Trophoblast cell (in vitro differentiated cells and primary cell): ENCODE data around the gene ARHGEF10L.

Experiments
- DNase-seq, 2 donors: peaks; one replicate each; pipeline ENCODE4 v3.0.0-alpha.2; 2016
- H2AFZ ChIP-seq: 2 replicates; pipeline ENCODE4 v1.6.1; 2013; ENCODE audit warnings: low read length, moderate library complexity, mild to moderate bottlenecking; ENCODE audit not compliant: insufficient read depth, poor library complexity
- H2AK5ac ChIP-seq: 2 replicates; pipeline ENCODE4 v1.6.1; 2013; ENCODE audit warnings: mild to moderate bottlenecking, low read length
- H2BK120ac ChIP-seq: 2 replicates; pipeline ENCODE4 v1.6.1; 2013; ENCODE audit warnings: low read length, mild to moderate bottlenecking, moderate library complexity; ENCODE audit not compliant: insufficient read depth, poor library complexity
- H2BK12ac ChIP-seq: 2 replicates; pipeline ENCODE4 v1.6.1; 2013; ENCODE audit warnings: mild to moderate bottlenecking, low read length, moderate library complexity
- H2BK5ac ChIP-seq: 2 replicates; pipeline ENCODE4 v1.6.1; 2013; ENCODE audit warnings: low read length, low read depth, moderate library complexity, mild to moderate bottlenecking; ENCODE audit not compliant: poor library complexity
- H3K14ac ChIP-seq: 2 replicates; pipeline ENCODE4 v1.6.1; 2013; ENCODE audit warnings: mild to moderate bottlenecking, low read length
- H3K18ac ChIP-seq: 2 replicates; pipeline ENCODE4 v1.6.1; 2013; ENCODE audit warnings: mild to moderate bottlenecking, low read length
- H3K23ac ChIP-seq: 2 replicates; pipeline ENCODE4 v1.6.1; 2013; ENCODE audit warnings: low read length
- H3K27ac ChIP-seq: 2 replicates; pipeline ENCODE4 v1.5.1; 2013; ENCODE audit warnings: low read depth, mild to moderate bottlenecking, inconsistent platforms, low read length, moderate library complexity
- H3K27me3 ChIP-seq: 2 replicates; pipeline ENCODE4 v1.6.1; 2013; ENCODE audit warnings: inconsistent platforms, mild to moderate bottlenecking, low read length, moderate library complexity; ENCODE audit not compliant: insufficient read depth
- H3K36me3 ChIP-seq, 2 experiments: 1 replicate in 1 of 2; 2 replicates in 1 of 2; pipeline ENCODE4 v1.6.1; 2013; ENCODE audit warnings: low read length in 2 of 2, mild to moderate bottlenecking in 2 of 2, moderate library complexity in 1 of 2; ENCODE audit not compliant: insufficient read depth in 2 of 2, control insufficient read depth in 1 of 2
- H3K4ac ChIP-seq: 2 replicates; pipeline ENCODE4 v1.6.1; 2013; ENCODE audit warnings: low read depth, mild to moderate bottlenecking, low read length, moderate library complexity
- H3K4me1 ChIP-seq, 2 experiments: 1 replicate in 1 of 2; 2 replicates in 1 of 2; pipeline ENCODE4 v1.6.1; 2013; ENCODE audit warnings: low read length in 2 of 2, mild to moderate bottlenecking in 2 of 2, moderate library complexity in 1 of 2; ENCODE audit not compliant: insufficient read depth in 2 of 2, control insufficient read depth in 1 of 2
- H3K4me2 ChIP-seq: 2 replicates; pipeline ENCODE4 v1.6.1; 2013; ENCODE audit warnings: inconsistent platforms, mild to moderate bottlenecking, low read length, moderate library complexity
- H3K4me3 ChIP-seq: 2 replicates; pipeline ENCODE4 v1.5.1; 2013; ENCODE audit warnings: mild to moderate bottlenecking, low read depth, low read length, inconsistent platforms
- H3K79me1 ChIP-seq: one replicate; pipeline ENCODE4 v1.6.1; 2013; ENCODE audit warnings: low read length
- H3K79me2 ChIP-seq: 2 replicates; pipeline ENCODE4 v1.6.1; 2013; ENCODE audit warnings: low read length, mild to moderate bottlenecking; ENCODE audit not compliant: control insufficient read depth, insufficient read depth, poor library complexity
- H3K9ac ChIP-seq: 2 replicates; pipeline ENCODE4 v1.6.1; 2013; ENCODE audit warnings: mild to moderate bottlenecking, low read length
- H3K9me3 ChIP-seq: 2 replicates; pipeline ENCODE4 v1.6.1; 2013; ENCODE audit warnings: low read depth, mild to moderate bottlenecking, control low read depth, inconsistent platforms, low read length; ENCODE audit not compliant: insufficient read depth
- H4K12ac ChIP-seq: 2 replicates; pipeline ENCODE4 v1.6.1; 2013; ENCODE audit warnings: low read depth, mild to moderate bottlenecking, low read length, moderate library complexity
- H4K8ac ChIP-seq: 2 replicates; pipeline ENCODE4 v1.6.1; 2013; ENCODE audit warnings: low read depth, mild to moderate bottlenecking, low read length, moderate library complexity
- H4K91ac ChIP-seq: one replicate; pipeline ENCODE4 v1.6.1; 2013; ENCODE audit warnings: low read depth, mild to moderate bottlenecking, low read length, moderate library complexity
- WGBS: extraction: QIAGEN DNeasy Blood & Tissue Kit; methylation state at CpG from one replicate; pipeline ENCODE4 v1.1.7; 2013; ENCODE audit warnings: missing lambda C conversion rate; ENCODE audit not compliant: insufficient read length, insufficient coverage; ENCODE audit errors: extremely low coverage; 5-methylcytosine and 5-hydroxymethylcytosine counted together

The ARHGEF10L gene

GRCh38 chr1:17729248-17729647 is 189.8 kb downstream of the ARHGEF10L start:
- Histone ChIP-seq H3K27me3 (no peaks in the 10 kb centered on the region), H3K4me1 (peaks cover 0 to 2% of the 10 kb centered on the region in 2 experiments), H2BK5ac (no peak overlapping the region), H3K79me1 (no peaks in the 10 kb centered on the region), H3K36me3 (no peaks in the 10 kb centered on the region), H3K9me3 (peaks cover 4% of the 10 kb centered on the region), H2AK5ac (no peak overlapping the region), H3K14ac (no peak overlapping the region), H3K9ac (no peak overlapping the region), H4K91ac (no peak overlapping the region), H4K8ac (no peak overlapping the region), H3K23ac (no peak overlapping the region), H2AFZ (no peak overlapping the region), H3K18ac (no peak overlapping the region), H3K79me2 (no peaks in the 10 kb centered on the region), H3K4me2 (no peak overlapping the region), H2BK120ac (no peak overlapping the region), H3K27ac (no peak overlapping the region), H2BK12ac (no peak overlapping the region), H3K4ac (no peak overlapping the region), H4K12ac (no peak overlapping the region), H3K4me3 (no peak overlapping the region)
- no peak for DNase-seq
- no CpG with 5 or more reads among the region's 12 CpGs for WGBS

GRCh38 chr1:17729909-17730308 is 190.4 kb downstream of the ARHGEF10L start:
- no peak overlapping the region for H4K8ac ChIP-seq
- no peak overlapping the region for H3K4me2 ChIP-seq
- H2BK120ac ChIP-seq = no peak overlapping the region
- H3K4ac ChIP-seq = no peak overlapping the region
- H2BK5ac ChIP-seq = no peak overlapping the region
- no peaks in the 10 kb centered on the region for H3K79me2 ChIP-seq
- H4K91ac ChIP-seq = no peak overlapping the region
- WGBS = no CpG with 5 or more reads among the region's 10 CpGs
- H3K79me1 ChIP-seq = no peaks in the 10 kb centered on the region
- no peak overlapping the region for H2AK5ac ChIP-seq
- no peak for DNase-seq
- no peak overlapping the region for H2BK12ac ChIP-seq
- H3K27me3 ChIP-seq = no peaks in the 10 kb centered on the region
- H3K4me3 ChIP-seq = no peak overlapping the region
- H3K36me3 ChIP-seq = no peaks in the 10 kb centered on the region
- no peak overlapping the region for H3K18ac ChIP-seq
- H4K12ac ChIP-seq = no peak overlapping the region
- H3K14ac ChIP-seq = no peak overlapping the region
- H3K23ac ChIP-seq = no peak overlapping the region
- H3K4me1 ChIP-seq = peaks cover 0 to 2% of the 10 kb centered on the region in 2 experiments
- peaks cover 4% of the 10 kb centered on the region for H3K9me3 ChIP-seq
- H3K27ac ChIP-seq = no peak overlapping the region
- H2AFZ ChIP-seq = no peak overlapping the region
- H3K9ac ChIP-seq = no peak overlapping the region

GRCh38 chr1:17731460-17731859 is 192.0 kb downstream of the ARHGEF10L start:
- no peaks in the 10 kb centered on the region for H3K36me3 ChIP-seq
- H2AFZ ChIP-seq = no peak overlapping the region
- no peak overlapping the region for H2BK12ac ChIP-seq
- H2AK5ac ChIP-seq = no peak overlapping the region
- no peak overlapping the region for H3K27ac ChIP-seq
- no peak overlapping the region for H3K4me2 ChIP-seq
- no peak overlapping the region for H3K9ac ChIP-seq
- H3K4me3 ChIP-seq = no peak overlapping the region
- no CpG with 5 or more reads among the region's 5 CpGs for WGBS
- no peak overlapping the region for H3K4ac ChIP-seq
- no peak overlapping the region for H4K8ac ChIP-seq
- no peak overlapping the region for H3K14ac ChIP-seq
- H3K18ac ChIP-seq = no peak overlapping the region
- no peak overlapping the region for H4K12ac ChIP-seq
- no peak overlapping the region for H2BK120ac ChIP-seq
- H2BK5ac ChIP-seq = no peak overlapping the region
- peaks cover 6% of the 10 kb centered on the region for H3K9me3 ChIP-seq
- no peaks in the 10 kb centered on the region for H3K27me3 ChIP-seq
- DNase-seq = no peak
- no peak overlapping the region for H3K23ac ChIP-seq
- peaks cover 0 to 2% of the 10 kb centered on the region in 2 experiments for H3K4me1 ChIP-seq
- no peaks in the 10 kb centered on the region for H3K79me1 ChIP-seq
- H4K91ac ChIP-seq = no peak overlapping the region
- no peaks in the 10 kb centered on the region for H3K79me2 ChIP-seq

DNA sequence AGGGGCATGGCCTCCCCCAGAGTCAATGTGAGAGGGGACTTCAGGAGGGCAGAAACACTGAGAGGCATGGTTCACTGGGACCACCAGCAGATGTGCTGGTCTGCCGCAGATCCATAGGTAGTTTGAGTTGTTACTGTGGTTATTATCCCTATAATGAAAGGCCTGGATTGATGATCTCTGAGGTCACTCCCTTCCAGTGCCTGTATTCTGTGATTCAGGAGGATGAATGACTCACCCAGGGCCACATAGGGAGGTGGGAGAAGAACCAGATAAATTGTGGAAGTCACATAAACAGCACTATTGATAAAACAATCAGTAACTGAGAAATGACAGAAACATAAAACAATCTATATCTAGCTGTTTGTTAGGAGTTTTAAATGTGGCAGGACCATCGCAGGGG is 193.0 kb downstream of the ARHGEF10L start:
- Histone ChIP-seq H3K4me2 (no peak overlapping the region), H3K4ac (no peak overlapping the region), H3K4me3 (no peak overlapping the region), H3K27me3 (no peaks in the 10 kb centered on the region), H2BK12ac (no peak overlapping the region), H2BK120ac (no peak overlapping the region), H2AFZ (no peak overlapping the region), H3K23ac (no peak overlapping the region), H3K18ac (no peak overlapping the region), H4K91ac (no peak overlapping the region), H2AK5ac (no peak overlapping the region), H4K8ac (no peak overlapping the region), H3K36me3 (no peaks in the 10 kb centered on the region), H3K27ac (no peak overlapping the region), H4K12ac (no peak overlapping the region), H3K9me3 (peaks cover 2% of the 10 kb centered on the region), H3K79me2 (no peaks in the 10 kb centered on the region), H3K4me1 (peaks cover 0 to 2% of the 10 kb centered on the region in 2 experiments), H2BK5ac (no peak overlapping the region), H3K14ac (no peak overlapping the region), H3K79me1 (no peaks in the 10 kb centered on the region), H3K9ac (no peak overlapping the region)
- WGBS = no CpG with 5 or more reads among the region's 2 CpGs
- DNase-seq = no peak
